WERI-Rb-1 (cell line): Measurements from ENCODE around the gene ZNF516.

Source experiments
- DNase-seq: peaks from one replicate; pipeline ENCODE4 v3.0.0-alpha.2; 2020
- H3K27ac ChIP-seq: fragments of 250-450 bp; sonication (Bioruptor Pico); 2 replicates; pipeline ENCODE4 v1.5.1; 2020; ENCODE audit warnings: mild to moderate bottlenecking, moderate library complexity
- H3K27me3 ChIP-seq: fragments of 250-450 bp; sonication (Bioruptor Pico); 2 replicates; pipeline ENCODE4 v1.5.1; 2021; ENCODE audit warnings: mild to moderate bottlenecking, low read depth, moderate library complexity; ENCODE audit not compliant: insufficient read depth, severe bottlenecking
- H3K36me3 ChIP-seq: fragments of 250-450 bp; sonication (Bioruptor Pico); 2 replicates; pipeline ENCODE4 v1.5.1; 2020; ENCODE audit warnings: mild to moderate bottlenecking, moderate library complexity
- H3K4me3 ChIP-seq: 2 replicates; pipeline ENCODE4 v1.5.1; 2011; ENCODE audit warnings: low read depth, mild to moderate bottlenecking, control low read depth, low read length
- H3K9me3 ChIP-seq: fragments of 250-450 bp; sonication (Bioruptor Pico); 2 replicates; pipeline ENCODE4 v1.5.1; 2021; ENCODE audit warnings: mild to moderate bottlenecking, moderate library complexity; ENCODE audit not compliant: severe bottlenecking
- TF ChIP-seq, protein P1 (sequence below): IDR thresholded peaks from 2 replicates; pipeline ENCODE4 v1.5.1; 2011; ENCODE audit warnings: low read depth, mild to moderate bottlenecking, control low read depth, inconsistent platforms, low read length

Gene ZNF516

DNA sequence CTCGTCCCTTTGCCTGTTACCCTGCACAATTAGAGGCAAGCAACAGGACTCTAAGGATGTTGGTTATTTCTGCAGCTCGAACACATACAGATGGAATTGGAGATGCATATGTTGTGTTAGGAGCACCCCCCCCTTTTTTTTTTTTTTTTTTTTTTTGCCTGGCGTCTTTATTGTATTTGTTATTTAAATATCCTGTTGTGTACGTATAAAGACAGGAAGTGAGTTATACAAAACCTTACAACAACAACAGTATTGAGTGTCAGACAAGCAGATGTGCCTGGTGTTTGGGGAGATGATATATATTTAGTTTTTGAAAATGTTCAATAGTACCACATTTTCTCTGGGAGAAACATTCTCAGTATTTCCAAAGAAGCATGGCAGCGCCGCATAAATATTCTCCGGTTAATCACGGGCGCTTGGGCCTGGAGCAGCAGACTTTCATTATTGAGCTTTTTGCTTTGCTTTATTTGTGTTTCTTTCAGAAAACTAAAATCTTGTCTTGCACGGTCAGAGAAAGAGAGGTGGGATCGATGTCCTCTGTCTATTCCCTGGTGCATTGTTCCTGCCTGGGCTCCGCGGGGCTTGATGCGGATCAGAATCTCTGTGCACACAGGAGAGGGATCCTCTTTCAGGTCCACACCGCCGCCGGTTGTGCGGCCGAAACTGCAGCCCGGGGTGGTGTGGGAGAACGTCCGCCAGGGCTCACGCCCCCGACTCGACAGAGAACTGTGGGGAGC lies 23.2 kb upstream of the ZNF516 start:
- DNase-seq = no peak

GRCh38 chr18:76515576-76515975 lies 20.5 kb upstream of the ZNF516 start:
- Histone ChIP-seq H3K36me3 (no peaks in the 10 kb centered on the region), H3K27ac (no peak overlapping the region), H3K27me3 (no peaks in the 10 kb centered on the region), H3K4me3 (no peak overlapping the region), H3K9me3 (no peaks in the 10 kb centered on the region)
- DNase-seq = no peak
- TF ChIP-seq, protein P1, sequence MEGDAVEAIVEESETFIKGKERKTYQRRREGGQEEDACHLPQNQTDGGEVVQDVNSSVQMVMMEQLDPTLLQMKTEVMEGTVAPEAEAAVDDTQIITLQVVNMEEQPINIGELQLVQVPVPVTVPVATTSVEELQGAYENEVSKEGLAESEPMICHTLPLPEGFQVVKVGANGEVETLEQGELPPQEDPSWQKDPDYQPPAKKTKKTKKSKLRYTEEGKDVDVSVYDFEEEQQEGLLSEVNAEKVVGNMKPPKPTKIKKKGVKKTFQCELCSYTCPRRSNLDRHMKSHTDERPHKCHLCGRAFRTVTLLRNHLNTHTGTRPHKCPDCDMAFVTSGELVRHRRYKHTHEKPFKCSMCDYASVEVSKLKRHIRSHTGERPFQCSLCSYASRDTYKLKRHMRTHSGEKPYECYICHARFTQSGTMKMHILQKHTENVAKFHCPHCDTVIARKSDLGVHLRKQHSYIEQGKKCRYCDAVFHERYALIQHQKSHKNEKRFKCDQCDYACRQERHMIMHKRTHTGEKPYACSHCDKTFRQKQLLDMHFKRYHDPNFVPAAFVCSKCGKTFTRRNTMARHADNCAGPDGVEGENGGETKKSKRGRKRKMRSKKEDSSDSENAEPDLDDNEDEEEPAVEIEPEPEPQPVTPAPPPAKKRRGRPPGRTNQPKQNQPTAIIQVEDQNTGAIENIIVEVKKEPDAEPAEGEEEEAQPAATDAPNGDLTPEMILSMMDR = no peak

More for the DNA sequence above, 23.2 kb upstream of the ZNF516 start:
- Histone ChIP-seq H3K27me3 (no peaks in the 10 kb centered on the region), H3K9me3 (no peaks in the 10 kb centered on the region), H3K27ac (no peak overlapping the region), H3K4me3 (no peak overlapping the region), H3K36me3 (no peaks in the 10 kb centered on the region)
- TF ChIP-seq, protein P1 = no peak

- TF ChIP-seq, protein P1 = no peak
- H3K27me3 ChIP-seq = no peaks in the 10 kb centered on the region
- no peak for DNase-seq
- no peak overlapping the region for H3K4me3 ChIP-seq
- no peak overlapping the region for H3K27ac ChIP-seq
- no peaks in the 10 kb centered on the region for H3K36me3 ChIP-seq
- H3K9me3 ChIP-seq = no peaks in the 10 kb centered on the region
These were observed 19.5 kb upstream of the ZNF516 start for GRCh38 chr18:76514573-76514972.

DNA sequence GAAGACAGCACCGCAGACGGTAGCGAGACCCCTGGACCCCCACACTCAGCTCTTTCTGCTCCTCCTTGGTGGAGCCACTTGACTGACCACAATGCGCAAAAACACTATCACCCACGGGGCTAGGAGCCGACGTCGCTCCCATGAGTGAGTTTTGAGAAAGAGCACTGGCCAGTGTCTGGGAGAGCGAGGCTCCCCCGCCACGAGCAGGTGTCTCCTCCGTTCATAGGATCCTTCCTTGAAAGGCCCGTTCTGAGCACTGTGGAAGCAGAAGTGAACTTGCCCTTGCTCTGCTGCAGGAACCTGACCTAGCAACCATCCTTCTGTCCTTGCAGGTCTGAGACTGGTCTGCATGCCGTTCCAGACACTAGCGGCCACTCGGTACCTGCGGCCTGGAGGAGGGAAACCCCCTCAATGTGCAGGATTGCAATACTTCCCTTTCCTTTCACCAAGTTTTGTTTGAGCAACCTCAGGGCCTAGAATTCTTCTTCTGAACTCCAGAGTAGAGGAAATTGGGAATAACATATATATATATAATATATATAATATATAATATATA lies 12.9 kb upstream of the ZNF516 start:
- Histone ChIP-seq H3K27me3 (no peaks in the 10 kb centered on the region), H3K36me3 (no peaks in the 10 kb centered on the region), H3K9me3 (no peaks in the 10 kb centered on the region), H3K27ac (no peak overlapping the region), H3K4me3 (no peak overlapping the region)
- no peak for DNase-seq
- TF ChIP-seq, protein P1 = no peak

GRCh38 chr18:76506974-76507764 lies 12.1 kb upstream of the ZNF516 start:
- no peak for DNase-seq
- no peaks in the 10 kb centered on the region for H3K9me3 ChIP-seq
- no peaks in the 10 kb centered on the region for H3K36me3 ChIP-seq
- H3K4me3 ChIP-seq = no peak overlapping the region
- H3K27me3 ChIP-seq = no peaks in the 10 kb centered on the region
- H3K27ac ChIP-seq = no peak overlapping the region
- TF ChIP-seq, protein P1 = no peak
